Measurements from ENCODE around the gene FAM50A. TPM values are rescaled to one million over a fixed set of nuclear protein-coding genes. Genes with fewer than 3 reads are reported as not detected.

Gene FAM50A
- total RNA-seq, 4 donors from 2014 or later = 47.7 to 63.5 (median 56.7) TPM

DNA sequence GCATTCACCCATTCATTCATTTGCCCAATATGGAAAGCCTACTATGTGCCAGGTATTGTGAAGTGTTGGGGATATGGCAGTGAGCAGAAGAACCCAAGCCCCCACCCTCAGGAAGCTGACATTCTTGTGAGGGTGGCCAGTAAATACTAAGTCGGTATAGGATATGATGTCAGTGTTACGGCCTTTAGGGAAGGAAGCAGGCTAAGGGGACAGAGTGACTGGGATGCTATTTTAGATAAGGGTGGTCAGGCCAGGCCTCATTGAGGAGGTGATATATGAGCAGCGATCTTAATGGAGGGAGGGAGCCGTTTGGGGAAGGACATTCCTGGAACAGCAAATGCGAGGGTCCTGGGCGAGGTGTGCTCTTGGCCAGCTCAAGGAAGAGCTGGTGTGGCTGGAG lies 13.5 kb upstream of the FAM50A start:
- H3K4me3 ChIP-seq = no peak overlapping the region
- no peaks in the 10 kb centered on the region for H3K9me3 ChIP-seq
- peak overlapping the region in 1 of 4 donors; percentile 26 for H3K27ac ChIP-seq (replicated peaks in 1 of 4)
- TF ChIP-seq POLR2AphosphoS5 (IDR thresholded peaks at IDR 0.05) (no peak), POLR2A (IDR thresholded peaks at IDR 0.05; ENCODE audit: low read depth) (no peak), EP300 (IDR thresholded peaks at IDR 0.05) (no peak)
- TF ChIP-seq, protein P1, sequence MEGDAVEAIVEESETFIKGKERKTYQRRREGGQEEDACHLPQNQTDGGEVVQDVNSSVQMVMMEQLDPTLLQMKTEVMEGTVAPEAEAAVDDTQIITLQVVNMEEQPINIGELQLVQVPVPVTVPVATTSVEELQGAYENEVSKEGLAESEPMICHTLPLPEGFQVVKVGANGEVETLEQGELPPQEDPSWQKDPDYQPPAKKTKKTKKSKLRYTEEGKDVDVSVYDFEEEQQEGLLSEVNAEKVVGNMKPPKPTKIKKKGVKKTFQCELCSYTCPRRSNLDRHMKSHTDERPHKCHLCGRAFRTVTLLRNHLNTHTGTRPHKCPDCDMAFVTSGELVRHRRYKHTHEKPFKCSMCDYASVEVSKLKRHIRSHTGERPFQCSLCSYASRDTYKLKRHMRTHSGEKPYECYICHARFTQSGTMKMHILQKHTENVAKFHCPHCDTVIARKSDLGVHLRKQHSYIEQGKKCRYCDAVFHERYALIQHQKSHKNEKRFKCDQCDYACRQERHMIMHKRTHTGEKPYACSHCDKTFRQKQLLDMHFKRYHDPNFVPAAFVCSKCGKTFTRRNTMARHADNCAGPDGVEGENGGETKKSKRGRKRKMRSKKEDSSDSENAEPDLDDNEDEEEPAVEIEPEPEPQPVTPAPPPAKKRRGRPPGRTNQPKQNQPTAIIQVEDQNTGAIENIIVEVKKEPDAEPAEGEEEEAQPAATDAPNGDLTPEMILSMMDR (IDR thresholded peaks at IDR 0.05) = no peak
- WGBS = 63% methylated on average over 6 of the region's 6 CpGs
- no peak for DNase-seq (ENCODE audit: extremely low spot score)
- H3K27me3 ChIP-seq = no peaks in the 10 kb centered on the region
- peaks cover 0 to 43% (median 36%) of the 10 kb centered on the region in 4 donors for H3K36me3 ChIP-seq
- peaks cover 5 to 34% (median 33%) of the 10 kb centered on the region in 4 donors for H3K4me1 ChIP-seq
- intact Hi-C loops (cut with DNase I) = no loop called here

DNA sequence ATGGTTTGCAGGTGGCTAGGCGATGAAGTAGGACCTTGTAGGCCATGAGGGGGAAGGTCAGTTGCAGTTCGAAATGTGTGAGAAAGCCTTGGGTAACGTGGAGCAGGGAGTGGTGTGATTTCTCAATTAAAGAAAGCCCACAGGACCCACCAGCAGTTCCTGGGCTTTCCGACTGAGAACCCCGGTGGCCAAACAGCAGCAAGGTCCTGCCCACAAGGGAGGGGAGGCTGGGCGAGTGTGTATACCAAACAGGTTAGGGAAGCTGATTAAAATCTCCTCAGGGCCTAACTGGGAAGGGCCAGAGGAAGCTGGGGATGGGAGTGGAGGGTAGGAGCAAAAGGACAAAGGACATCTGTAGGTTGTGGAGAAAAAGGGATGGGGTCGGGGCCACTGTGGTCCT lies 13.0 kb upstream of the FAM50A start:
- Histone ChIP-seq H3K4me1 (peaks cover 5 to 34% (median 33%) of the 10 kb centered on the region in 4 donors), H3K4me3 (no peak overlapping the region), H3K36me3 (peaks cover 0 to 46% (median 39%) of the 10 kb centered on the region in 4 donors), H3K9me3 (no peaks in the 10 kb centered on the region), H3K27me3 (no peaks in the 10 kb centered on the region), H3K27ac (replicated peaks in 1 of 4) (peak overlapping the region in 1 of 4 donors; percentile 26)
- WGBS = 68% methylated on average over 7 of the region's 7 CpGs
- TF ChIP-seq POLR2A (IDR thresholded peaks at IDR 0.05; ENCODE audit: low read depth) (no peak), EP300 (IDR thresholded peaks at IDR 0.05) (no peak), POLR2AphosphoS5 (IDR thresholded peaks at IDR 0.05) (no peak)
- TF ChIP-seq, protein P1 (IDR thresholded peaks at IDR 0.05) = no peak
- DNase-seq (ENCODE audit: extremely low spot score) = no peak
- intact Hi-C loops (cut with DNase I) = no loop called here

DNA sequence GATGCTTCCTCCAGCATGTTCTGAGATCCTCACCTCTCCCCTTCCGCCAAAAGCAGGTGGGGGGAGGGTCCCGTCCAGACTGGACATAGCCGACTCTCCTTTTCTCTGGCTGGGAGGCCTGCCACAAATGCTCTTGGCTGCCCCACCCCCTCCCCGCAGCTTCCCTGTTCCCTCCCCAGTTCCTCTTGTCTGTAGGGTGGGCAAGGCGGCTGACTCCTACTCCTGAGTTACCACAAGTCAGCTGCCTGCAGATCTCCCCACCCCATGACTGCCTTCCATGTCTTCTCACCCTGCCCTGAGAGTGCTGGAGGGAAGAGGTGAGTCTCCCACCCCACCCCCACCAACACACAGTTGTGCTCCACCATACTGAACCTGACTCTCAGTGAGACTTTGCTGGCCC lies 12.6 kb upstream of the FAM50A start:
- no peaks in the 10 kb centered on the region for H3K27me3 ChIP-seq
- no peak overlapping the region for H3K4me3 ChIP-seq
- DNase-seq (ENCODE audit: extremely low spot score) = no peak
- peaks cover 0 to 46% (median 39%) of the 10 kb centered on the region in 4 donors for H3K36me3 ChIP-seq
- peaks cover 8 to 37% (median 34%) of the 10 kb centered on the region in 4 donors for H3K4me1 ChIP-seq
- no peaks in the 10 kb centered on the region for H3K9me3 ChIP-seq
- TF ChIP-seq, protein P1 (IDR thresholded peaks at IDR 0.05) = no peak
- no peak for TF ChIP-seq EP300 (IDR thresholded peaks at IDR 0.05)
- no peak for TF ChIP-seq POLR2A (IDR thresholded peaks at IDR 0.05; ENCODE audit: low read depth)
- no peak for TF ChIP-seq POLR2AphosphoS5 (IDR thresholded peaks at IDR 0.05)
- no peak overlapping the region for H3K27ac ChIP-seq (replicated peaks in 1 of 4)
- intact Hi-C loops (cut with DNase I) = no loop called here
- WGBS = 78% methylated on average over 5 of the region's 5 CpGs

DNA sequence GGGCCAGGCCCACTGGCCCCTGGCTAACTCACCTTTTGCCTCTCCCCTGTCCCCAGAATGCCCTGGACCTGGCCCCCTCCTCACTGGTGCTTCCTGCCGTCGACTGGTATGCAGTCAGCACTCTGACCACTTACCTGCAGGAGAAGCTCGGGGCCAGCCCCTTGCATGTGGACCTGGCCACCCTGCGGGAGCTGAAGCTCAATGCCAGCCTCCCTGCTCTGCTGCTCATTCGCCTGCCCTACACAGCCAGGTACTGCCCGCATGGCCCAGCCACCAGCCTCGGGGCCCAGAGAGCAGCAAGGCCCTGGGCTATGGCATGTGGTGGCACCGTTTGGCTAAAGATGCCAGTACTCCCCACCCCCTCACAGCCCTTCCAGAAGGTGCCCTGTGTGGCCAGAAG lies 11.7 kb upstream of the FAM50A start:
- WGBS = no CpG with 5 or more reads among the region's 8 CpGs
- Histone ChIP-seq H3K4me1 (peaks cover 9 to 34% (median 30%) of the 10 kb centered on the region in 4 donors), H3K36me3 (peaks cover 0 to 46% (median 39%) of the 10 kb centered on the region in 4 donors), H3K9me3 (no peaks in the 10 kb centered on the region), H3K4me3 (no peak overlapping the region), H3K27ac (replicated peaks in 1 of 4) (no peak overlapping the region), H3K27me3 (no peaks in the 10 kb centered on the region)
- no peak for DNase-seq (ENCODE audit: extremely low spot score)
- intact Hi-C loops (cut with DNase I) = no loop called here
- TF ChIP-seq EP300 (IDR thresholded peaks at IDR 0.05) (no peak), POLR2AphosphoS5 (IDR thresholded peaks at IDR 0.05) (no peak), POLR2A (IDR thresholded peaks at IDR 0.05; ENCODE audit: low read depth) (no peak)
- TF ChIP-seq, protein P1 (IDR thresholded peaks at IDR 0.05) = no peak

DNA sequence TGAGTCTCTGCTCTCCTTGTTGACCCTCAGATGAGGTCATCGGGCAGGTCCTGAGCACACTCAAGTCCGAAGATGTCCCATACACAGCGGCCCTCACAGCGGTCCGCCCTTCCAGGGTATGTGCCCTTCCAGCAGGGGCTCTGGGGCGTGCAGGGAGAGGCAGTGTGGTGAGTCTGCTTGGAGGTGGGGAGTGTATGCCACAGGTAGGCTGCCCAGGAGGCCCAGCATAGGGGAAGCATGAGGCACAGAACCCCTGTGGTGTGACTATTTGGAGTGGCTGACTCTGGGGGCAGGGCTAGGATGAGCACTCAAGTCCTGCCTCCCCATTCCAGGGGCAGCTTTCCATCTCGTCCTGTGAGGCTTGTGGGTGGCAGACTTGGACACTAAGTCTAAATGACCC lies 10.3 kb upstream of the FAM50A start:
- Histone ChIP-seq H3K27me3 (no peaks in the 10 kb centered on the region), H3K4me1 (peaks cover 11 to 36% (median 30%) of the 10 kb centered on the region in 4 donors), H3K36me3 (peaks cover 0 to 46% (median 39%) of the 10 kb centered on the region in 4 donors), H3K9me3 (no peaks in the 10 kb centered on the region), H3K27ac (replicated peaks in 1 of 4) (no peak overlapping the region), H3K4me3 (no peak overlapping the region)
- WGBS = 88% methylated on average over 6 of the region's 7 CpGs
- intact Hi-C loops (cut with DNase I) = no loop called here
- DNase-seq (ENCODE audit: extremely low spot score) = no peak
- TF ChIP-seq EP300 (IDR thresholded peaks at IDR 0.05) = no peak
- no peak for TF ChIP-seq POLR2A (IDR thresholded peaks at IDR 0.05; ENCODE audit: low read depth)
- no peak for TF ChIP-seq POLR2AphosphoS5 (IDR thresholded peaks at IDR 0.05)
- TF ChIP-seq, protein P1 (IDR thresholded peaks at IDR 0.05) = no peak

Measured in esophagus muscularis mucosa (tissue), 4 donors.